NOMO-1 treated with DMSO at 0.1 percent for 48 hours (cell line): ENCODE data around the gene DIP2C.
A peak's percentile ranks its signal among the peaks of the same experiment; 100 is the strongest.

Source experiments
- DNase-seq: peaks from one replicate; lab custom pipeline; 2025; ENCODE audit not compliant: unreplicated experiment; lab: John Stamatoyannopoulos, UW

The DIP2C gene

DNA sequence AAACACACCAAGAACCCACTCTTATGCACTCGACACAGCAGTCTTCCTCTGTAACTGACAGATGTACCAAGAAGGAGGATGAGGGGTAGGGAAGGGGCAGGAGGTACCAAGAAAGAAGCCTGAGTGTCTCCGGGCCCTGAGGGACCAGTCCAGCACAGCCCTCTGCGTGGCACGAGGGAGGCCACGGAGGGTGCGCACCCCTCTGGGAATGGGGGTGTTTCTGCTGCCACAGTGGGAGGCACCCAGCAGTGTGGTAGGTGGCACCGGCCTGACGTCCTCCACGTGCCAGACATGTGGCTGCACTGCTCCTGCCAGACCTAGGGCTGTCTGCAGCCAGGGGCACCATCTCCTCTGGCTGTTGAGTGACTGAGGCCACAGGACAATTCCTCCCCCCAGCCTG is 399.9 kb downstream of the DIP2C start:
- no peak for DNase-seq

DNA sequence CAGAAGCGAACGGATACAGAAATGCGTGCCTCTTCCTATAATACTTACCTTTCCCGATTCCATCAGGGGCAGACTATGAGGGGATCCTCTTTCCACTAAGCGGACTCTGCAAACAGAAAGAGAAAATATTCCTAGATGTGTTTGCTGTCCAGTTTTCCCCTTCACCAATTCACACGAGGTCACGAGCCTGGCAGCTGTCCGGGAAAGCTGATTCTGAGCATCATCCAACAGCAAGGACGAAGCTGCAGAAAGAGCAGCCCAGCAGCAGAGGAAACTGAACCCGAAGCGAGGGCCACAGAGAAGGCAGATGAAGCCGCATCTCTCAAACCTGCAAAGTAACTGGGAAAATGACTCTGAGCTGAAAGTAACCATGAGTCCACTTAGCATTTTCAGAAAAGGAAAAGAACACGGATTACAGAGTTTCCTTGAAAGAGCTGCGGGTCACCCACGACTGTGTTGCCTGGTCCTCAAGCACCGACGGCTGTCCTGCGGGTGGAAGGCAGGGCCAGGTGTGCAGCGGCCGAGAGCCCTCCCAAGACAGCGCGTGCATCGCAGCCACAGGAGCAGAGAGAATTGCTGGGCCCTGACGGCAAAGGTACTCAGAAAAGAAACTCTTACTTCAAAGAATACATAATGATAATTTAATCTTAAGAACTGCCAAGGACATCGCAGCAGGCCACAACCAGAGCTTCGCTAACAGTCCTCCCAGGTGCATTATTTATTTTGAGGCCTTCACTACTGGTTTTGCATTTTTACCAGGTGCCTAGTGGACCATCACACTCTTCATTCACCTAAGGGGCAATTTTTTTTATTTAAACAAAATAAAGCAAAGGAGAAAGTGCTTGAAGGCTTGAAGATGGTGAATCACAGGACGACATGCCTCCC is 400.9 kb downstream of the DIP2C start:
- no peak for DNase-seq

- DNase-seq, result no peak
These were observed 401.7 kb downstream of the DIP2C start for GRCh38 chr10:287814-288213.

- DNase-seq, result no peak
These were observed 402.3 kb downstream of the DIP2C start for GRCh38 chr10:287026-287709.

- DNase-seq, result no peak
These were observed 404.3 kb downstream of the DIP2C start for GRCh38 chr10:285216-285615.

DNA sequence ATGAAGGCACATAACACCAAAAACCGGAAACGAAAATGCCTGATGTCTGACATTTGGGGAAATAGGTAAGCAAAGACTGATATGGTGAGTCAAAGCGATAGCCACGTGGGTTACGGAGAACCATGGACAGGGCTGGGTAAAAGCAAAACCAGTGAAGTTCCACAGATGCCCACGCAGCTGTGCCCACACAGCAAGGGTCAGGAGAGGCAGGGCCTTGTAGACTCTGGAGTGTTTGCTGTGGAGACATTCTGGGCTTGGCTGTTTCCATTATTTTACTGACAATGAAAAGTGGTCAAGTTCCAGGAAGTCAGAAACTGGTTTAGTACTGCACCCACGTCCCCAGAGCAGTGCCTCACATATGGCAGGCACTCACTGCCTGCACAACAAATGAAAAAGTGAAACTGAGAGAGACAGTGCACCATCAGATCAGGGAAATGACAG is 405.5 kb downstream of the DIP2C start:
- peak; percentile 21 for DNase-seq

DNA sequence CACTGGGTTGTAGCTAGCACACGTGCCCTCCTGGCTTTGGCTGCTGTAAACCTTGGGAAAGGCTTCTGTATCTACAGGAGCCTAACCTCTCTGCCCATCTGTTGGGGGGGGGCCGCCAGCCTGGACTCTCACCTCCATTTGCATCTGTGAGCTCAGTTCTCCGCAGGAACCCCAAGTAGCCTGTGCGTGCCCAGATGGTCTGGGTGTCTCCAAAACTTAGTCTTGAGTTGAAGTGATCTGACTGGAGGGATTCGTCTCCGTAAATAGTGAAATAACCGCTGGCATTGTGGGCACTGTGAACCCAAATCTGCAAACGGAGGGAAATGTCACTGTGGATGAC is 406.4 kb downstream of the DIP2C start:
- no peak for DNase-seq

- peak; percentile 66 for DNase-seq
These were observed 407.0 kb downstream of the DIP2C start for GRCh38 chr10:282294-283139.

GRCh38 chr10:279655-280054 is 409.8 kb downstream of the DIP2C start:
- DNase-seq, result no peak

DNA sequence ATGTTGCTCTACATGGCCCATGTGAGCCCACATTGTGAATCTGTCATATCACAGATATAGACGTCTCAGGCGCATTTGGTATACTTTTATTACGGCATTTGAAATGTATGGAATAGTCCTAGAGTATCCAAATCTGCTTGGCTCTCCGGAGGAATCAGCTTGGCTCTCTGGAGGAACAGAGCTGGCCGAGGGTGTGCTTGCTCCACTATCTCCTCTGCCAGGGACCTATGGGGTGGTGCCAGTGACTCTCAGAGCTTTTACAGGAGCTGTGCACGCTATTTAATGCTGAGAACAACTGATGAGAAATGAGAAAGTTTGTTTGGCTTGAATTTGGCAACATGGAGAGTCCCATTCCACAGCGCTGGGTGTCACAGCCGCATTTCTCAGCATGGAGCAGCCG is 410.2 kb downstream of the DIP2C start:
- no peak for DNase-seq

- no peak for DNase-seq
These were observed 410.8 kb downstream of the DIP2C start for GRCh38 chr10:278707-279106.

- DNase-seq, result no peak
These were observed 411.5 kb downstream of the DIP2C start for GRCh38 chr10:277963-278362.

DNA sequence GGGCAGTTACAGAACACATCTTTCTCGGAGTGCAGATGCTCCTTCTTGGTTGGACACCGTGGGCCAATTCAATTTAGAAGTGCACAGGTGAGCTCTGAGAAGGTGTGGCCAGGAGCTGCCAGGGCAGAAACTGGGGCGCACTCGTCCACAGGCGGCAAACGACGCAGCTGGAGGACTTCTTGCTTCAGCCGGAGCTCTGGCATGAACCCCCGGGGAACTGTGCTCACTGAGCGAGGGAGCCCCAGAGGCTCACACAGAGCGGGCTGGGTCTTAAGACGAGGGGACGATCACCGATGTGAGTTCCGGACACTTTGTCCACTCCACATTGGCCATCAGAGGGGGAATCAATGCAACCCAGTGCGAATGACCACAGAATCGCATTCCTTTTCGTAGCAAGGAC is 413.8 kb downstream of the DIP2C start:
- DNase-seq, result no peak

DNA sequence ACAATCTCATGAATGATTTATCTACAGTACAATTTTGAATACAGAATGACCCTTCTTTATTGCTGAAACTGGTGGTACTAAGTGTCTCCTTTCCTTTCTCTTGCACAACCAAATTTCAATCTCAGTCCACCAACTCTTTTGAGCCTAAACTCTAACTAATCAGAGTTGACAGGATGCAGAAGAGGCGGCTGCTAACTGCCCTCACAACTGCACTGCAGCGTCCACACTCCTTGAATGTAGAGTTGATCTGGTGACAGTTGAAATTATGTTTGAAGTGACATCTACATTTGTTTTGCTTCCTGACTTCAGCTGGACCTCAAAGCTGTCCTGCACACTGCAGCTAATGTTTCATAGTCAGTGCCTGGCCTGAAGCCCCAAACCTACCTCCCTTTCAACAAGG is 414.6 kb downstream of the DIP2C start:
- no peak for DNase-seq

- no peak for DNase-seq
These were observed 416.4 kb downstream of the DIP2C start for GRCh38 chr10:273088-273487.

DNA sequence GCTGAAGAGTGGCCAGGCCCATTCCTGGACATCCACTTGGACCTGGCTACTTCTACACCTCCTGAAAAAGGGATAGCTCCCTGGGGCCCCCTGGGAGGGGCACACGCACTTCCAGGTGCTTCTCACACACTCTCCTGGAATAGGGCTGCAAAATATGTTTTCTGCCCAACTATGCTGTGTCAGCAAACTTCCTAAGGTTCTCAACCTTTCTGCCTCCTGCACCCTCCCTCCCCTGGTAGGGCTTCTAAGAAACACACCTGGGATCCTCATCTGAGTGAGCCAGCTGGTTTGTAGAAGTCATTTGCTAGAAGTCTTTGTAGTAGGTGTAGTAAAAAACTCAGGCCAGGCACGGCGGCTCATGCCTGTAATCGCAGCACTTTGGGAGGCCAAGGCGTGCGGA is 417.7 kb downstream of the DIP2C start:
- no peak for DNase-seq

GRCh38 chr10:271201-271600 is 418.3 kb downstream of the DIP2C start:
- no peak for DNase-seq

DNA sequence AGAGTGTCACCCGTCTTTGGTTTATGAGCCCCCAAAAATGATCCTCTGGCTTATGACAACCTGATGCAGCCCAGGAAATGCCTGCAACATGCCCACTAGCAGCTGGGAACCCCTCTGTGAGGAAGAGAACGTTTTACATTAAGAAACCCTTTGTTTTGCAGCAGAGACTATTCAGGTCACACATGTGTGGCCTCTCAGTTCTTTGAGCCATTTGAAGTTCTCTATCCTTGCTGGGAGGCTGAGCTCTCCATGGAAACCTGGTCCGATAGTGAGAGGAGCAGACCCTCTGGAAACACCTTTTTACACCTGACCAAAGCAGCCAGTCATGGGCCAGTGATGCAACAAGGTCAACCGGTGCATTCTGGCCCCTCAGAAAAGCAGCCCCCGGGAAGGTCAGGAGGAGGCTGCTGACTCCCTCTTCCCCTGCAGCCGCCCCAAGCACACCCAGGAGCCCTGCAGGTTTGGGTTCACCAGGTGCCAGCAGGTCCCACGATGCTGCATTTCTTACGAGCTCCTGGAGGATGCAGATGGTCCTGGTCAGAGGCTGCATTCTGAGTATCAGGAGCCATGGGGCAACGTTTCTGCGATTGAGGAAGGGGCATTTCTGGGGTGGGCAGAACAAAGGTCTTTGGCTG is 419.9 kb downstream of the DIP2C start:
- DNase-seq, result no peak

GRCh38 chr10:267705-268104 is 421.8 kb downstream of the DIP2C start:
- DNase-seq, result no peak

DNA sequence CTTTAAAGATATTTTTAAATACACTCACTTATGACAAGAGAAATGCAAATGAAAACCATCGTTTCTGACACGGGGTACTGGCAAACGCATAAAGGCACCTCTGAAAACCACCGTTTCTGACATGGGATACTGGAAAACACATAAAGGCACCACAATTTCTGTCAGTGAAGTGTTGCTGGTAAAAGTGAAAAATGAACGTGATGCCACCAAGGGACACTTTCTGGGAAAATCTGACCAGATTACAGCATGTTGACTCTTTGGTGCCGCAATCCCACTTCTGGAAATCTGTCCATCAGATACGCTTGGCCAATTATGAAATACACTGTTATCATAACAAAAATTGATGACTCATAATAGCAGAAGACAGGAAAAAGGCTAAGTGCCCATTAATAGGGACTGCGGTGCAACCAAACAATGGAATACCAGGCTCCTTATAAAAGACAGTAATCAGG is 422.5 kb downstream of the DIP2C start:
- DNase-seq, result no peak
